HG02943 (cell line): ENCODE measurements around the gene CTCFL.

ENCODE experiments used
- ATAC-seq: cut with Tn5 transposase; IDR thresholded peaks from one replicate; pipeline ENCODE4 v1.9.1; 2021; ENCODE audit warnings: mild to moderate bottlenecking, low read depth, moderate library complexity; ENCODE audit not compliant: unreplicated experiment

CTCFL gene

DNA sequence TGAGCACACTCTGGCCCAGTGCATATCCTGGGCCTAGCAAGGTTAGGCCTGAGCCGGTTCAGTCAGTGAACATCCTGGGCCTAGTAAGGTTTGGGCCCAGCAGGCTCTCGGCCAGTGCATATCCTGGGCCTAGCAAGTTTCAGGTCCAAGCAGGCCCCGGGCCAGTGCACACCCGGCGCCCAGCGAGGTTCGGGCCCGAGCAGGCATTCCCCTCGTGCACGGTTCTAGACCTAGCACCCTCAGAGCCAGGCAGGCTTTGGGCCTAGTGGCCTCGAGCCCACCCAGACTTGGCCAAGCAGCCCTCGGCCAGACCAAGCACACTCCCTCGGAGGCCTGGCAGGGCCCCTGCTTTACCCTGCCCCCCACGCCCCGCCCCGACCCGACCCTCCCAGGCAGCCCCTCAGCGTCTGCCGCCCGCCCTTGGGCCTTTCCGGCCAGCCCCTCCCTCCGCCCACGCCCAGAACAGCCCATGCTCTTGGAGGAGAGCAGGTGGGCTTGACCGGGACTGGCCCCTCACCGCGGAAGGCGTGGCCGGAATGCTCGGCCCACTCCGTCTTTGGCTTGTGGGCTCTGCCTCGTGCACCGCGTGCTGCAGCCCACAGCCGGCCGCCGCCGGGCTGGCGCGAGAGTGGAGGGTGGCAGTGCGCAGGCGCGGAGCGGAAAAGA lies at the start of gene CTCFL:
CTCFL (minus strand) TSS at position 630 of the 666 bp plus-strand sequence. CDS start 935 bp downstream, outside the sequence.
- no peak for ATAC-seq

DNA sequence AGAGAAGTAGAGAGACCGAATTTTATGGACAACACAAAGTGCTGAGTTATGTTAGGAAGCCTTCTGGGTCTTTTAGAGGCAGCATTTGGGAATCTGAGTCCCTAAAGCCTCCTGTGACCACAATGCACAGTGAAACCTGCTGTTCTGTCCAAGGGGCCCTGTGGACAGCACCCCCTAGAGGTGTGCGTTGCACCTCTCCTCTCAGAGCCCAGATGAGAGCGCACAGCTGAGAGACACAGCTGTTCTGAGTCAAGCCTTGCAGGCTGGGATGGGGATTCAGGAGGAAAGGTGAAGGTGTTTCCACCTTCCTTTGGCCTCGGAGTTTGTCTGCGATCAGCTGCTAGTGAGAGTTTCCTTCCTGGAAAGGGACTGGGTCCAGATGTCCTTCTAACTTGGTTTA lies 49.0 kb upstream of the CTCFL start:
- ATAC-seq, result no peak

- no peak for ATAC-seq
These were observed 48.3 kb upstream of the CTCFL start for GRCh38 chr20:57573242-57573641.

GRCh38 chr20:57571782-57572416 lies 47.0 kb upstream of the CTCFL start:
- ATAC-seq, result no peak

DNA sequence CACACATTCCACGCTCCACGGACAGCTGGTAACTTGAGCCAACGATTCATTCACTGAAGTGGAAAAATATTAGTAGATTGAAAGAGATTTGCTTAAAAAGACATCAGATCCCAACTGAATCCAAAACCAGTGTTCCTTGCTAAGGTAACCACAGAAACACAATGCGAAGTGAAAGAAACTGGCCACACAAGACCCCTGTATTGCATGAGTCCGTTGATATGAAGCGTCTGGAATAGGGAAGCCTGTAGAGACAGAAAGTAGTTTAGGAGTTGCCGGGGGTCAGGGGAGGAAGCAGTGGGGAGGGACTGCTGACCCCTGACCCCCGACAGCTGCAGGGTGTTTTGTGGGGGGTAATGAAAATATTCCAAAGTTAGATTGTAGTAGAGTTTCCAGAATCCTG lies 46.0 kb upstream of the CTCFL start:
- no peak for ATAC-seq

GRCh38 chr20:57570145-57570850 lies 45.4 kb upstream of the CTCFL start:
- no peak for ATAC-seq

DNA sequence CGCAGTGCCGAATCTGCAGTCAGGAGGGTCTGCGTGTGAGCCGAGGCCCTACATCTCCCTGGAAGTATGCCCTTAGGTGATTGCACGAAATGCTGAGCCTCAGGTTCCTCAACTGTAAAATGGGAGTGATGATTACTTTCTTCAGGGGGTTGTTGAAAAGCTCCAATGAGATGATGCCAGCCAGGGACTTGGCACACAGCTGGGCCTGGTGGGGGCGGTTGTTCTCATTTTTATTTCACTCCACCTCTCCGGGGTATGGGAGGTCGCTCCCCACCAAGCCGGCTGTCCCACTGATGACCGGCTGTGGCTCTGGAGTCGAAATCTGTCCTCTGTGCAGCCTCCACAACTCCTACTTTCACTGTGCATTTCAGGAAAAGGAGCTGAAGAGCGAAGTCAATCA lies 44.0 kb upstream of the CTCFL start:
- no peak for ATAC-seq

GRCh38 chr20:57568088-57568896 lies 43.4 kb upstream of the CTCFL start:
- no peak for ATAC-seq

DNA sequence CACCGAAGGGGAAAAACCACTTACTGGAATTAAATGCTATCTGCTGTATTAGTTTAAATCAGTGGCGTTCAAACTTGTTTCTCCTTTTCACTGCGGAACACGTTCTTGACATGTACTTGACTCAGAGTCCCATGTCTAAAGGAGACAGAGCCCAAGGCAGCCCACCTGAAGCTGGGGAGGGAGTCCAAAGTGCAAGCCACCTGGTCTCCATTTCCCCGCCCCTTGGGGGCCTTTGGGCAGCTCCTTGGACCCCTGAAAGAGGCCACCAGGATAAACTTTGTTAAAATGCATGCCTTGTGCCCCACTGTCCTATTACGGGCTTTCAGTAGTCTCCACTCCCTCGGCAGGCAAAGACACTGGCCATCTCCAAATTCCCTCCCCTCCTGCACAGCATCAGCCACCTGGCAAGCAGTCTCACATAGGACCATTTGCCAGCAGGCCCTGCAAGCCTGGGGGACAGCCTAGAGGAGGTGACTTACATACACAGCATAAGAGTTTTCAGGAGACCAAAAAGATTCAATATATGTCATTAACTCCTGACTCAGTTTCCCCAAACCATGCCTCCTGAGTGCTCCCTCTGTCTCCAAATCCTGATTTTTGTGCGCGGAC lies 42.6 kb upstream of the CTCFL start:
- no peak for ATAC-seq

- ATAC-seq, result no peak
These were observed 42.0 kb upstream of the CTCFL start for GRCh38 chr20:57566803-57567459.

- ATAC-seq, result no peak
These were observed 41.5 kb upstream of the CTCFL start for GRCh38 chr20:57566399-57566798.

DNA sequence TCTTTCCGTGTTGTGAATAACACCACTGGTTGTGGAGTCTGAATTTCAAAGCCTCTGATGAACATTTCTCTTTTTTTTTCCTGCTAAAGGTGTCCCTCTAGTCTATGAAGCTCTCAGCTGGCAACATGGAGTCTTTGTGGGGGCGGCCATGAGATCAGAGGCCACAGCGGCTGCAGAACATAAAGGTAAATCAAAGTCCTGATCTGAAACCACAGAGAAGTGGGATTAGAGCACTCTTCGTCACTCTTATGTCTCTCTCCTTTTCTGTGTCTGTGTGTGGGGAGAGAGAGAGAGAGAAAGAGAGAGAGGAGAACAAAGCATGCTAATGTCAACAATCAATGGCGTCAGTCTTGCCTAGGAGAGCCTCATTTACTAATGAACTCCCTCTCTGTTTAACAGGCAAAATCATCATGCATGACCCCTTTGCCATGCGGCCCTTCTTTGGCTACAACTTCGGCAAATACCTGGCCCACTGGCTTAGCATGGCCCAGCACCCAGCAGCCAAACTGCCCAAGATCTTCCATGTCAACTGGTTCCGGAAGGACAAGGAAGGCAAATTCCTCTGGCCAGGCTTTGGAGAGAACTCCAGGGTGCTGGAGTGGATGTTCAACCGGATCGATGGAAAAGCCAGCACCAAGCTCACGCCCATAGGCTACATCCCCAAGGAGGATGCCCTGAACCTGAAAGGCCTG lies 40.2 kb upstream of the CTCFL start:
- no peak for ATAC-seq

DNA sequence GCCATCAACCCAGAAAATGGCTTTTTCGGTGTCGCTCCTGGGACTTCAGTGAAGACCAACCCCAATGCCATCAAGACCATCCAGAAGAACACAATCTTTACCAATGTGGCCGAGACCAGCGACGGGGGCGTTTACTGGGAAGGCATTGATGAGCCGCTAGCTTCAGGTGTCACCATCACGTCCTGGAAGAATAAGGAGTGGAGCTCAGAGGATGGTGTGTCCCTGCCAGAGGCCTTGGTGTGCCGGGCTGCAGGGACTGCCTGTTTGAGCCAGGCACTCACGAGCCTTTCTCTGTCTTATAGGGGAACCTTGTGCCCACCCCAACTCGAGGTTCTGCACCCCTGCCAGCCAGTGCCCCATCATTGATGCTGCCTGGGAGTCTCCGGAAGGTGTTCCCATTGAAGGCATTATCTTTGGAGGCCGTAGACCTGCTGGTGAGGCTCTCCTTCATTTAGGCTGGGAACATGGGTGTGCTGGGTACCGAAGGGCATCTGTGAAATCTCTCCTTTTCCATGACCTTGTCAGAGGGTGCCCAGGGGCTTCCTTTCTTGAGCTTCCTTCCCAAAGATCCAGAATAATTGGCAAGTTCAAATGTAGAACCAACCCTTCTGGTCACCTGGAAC lies 39.4 kb upstream of the CTCFL start:
- ATAC-seq, result no peak

- no peak for ATAC-seq
These were observed 38.6 kb upstream of the CTCFL start for GRCh38 chr20:57563522-57563921.

GRCh38 chr20:57562541-57563465 lies 37.9 kb upstream of the CTCFL start:
- ATAC-seq, result no peak

- no peak for ATAC-seq
These were observed 36.7 kb upstream of the CTCFL start for GRCh38 chr20:57561356-57562279.
